Prostate gland (tissue), 2 donors: Measurements from ENCODE around the gene CSPG4. TPM values are rescaled to one million over a fixed set of nuclear protein-coding genes. Genes with fewer than 3 reads are reported as not detected.

Experiments
- DNase-seq: peaks from one replicate; pipeline ENCODE4 v3.0.0-alpha.2; 2019; ENCODE audit warnings: low spot score
- H3K27ac ChIP-seq, 2 donors: fragments of 200-600 bp; sonication (generic); 2 replicates each; pipeline ENCODE4 v1.5.1; 2017 to 2019
- H3K27me3 ChIP-seq: fragments of 200-600 bp; sonication (generic); replicated peaks from 2 replicates; pipeline ENCODE4 v1.5.1; 2019; ENCODE audit not compliant: insufficient read depth
- H3K36me3 ChIP-seq, 2 donors: fragments of 200-600 bp; sonication (generic); 1 replicate in 1 of 2; 2 replicates in 1 of 2; pipeline versions ENCODE4 v1.5.1 to v1.8.1; 2017 to 2019
- H3K4me1 ChIP-seq: fragments of 200-600 bp; sonication (generic); replicated peaks from 2 replicates; pipeline ENCODE4 v1.5.1; 2019
- H3K4me3 ChIP-seq, 2 donors: fragments of 200-600 bp; sonication (generic); 2 replicates each; pipeline ENCODE4 v1.5.1; 2017 to 2019
- H3K9me3 ChIP-seq: fragments of 200-600 bp; sonication (generic); 2 replicates; pipeline ENCODE4 v1.5.1; 2017
- CTCF ChIP-seq, 4 experiments: fragments of 200-600 bp in 2 of 4; fragments of 450-650 bp in 2 of 4; sonication (generic) in 2 of 4; IDR thresholded peaks; 1 replicate in 3 of 4; 2 replicates in 1 of 4; pipeline ENCODE4 v1.5.1; 2016 to 2019; ENCODE audit warnings: antibody characterized with exemption in 4 of 4, mild to moderate bottlenecking in 2 of 4, moderate library complexity in 2 of 4
- POLR2A ChIP-seq: fragments of 450-650 bp; IDR thresholded peaks from one replicate; pipeline ENCODE4 v1.6.1; 2016; ENCODE audit warnings: antibody characterized with exemption, mild to moderate bottlenecking
- POLR2AphosphoS5 ChIP-seq: sonication (generic); formaldehyde crosslinking; IDR thresholded peaks from one replicate; pipeline ENCODE4 v1.6.1; 2017; ENCODE audit warnings: antibody characterized with exemption
- WGBS: methylation state at CpG from one replicate; pipeline ENCODE4 v1.1.5; 2018; 5-methylcytosine and 5-hydroxymethylcytosine counted together
- intact Hi-C: fragments of 100-400 bp; cut with DNase I; formaldehyde crosslinking; loops from one replicate; pipeline ENCODE4 v1.14.2; 2022
- total RNA-seq, 2 donors: library from RNA; depleted of rRNA; stranded (reverse); fragments of >200 nt; gene quantifications; one replicate each; pipeline ENCODE4 v1.1.0, GENCODE V29; 2016

CSPG4 gene
- total RNA-seq, 2 donors from 2014 or later: 14.3 to 29.4 TPM

- 74% methylated on average over 20 of the region's 20 CpGs for WGBS
- no peak for DNase-seq
Observed at GRCh38 chr15:75727031-75727531, 14.4 kb upstream of the CSPG4 start.

GRCh38 chr15:75725719-75726607, 13.3 kb upstream of the CSPG4 start:
- no peak for DNase-seq
- H3K9me3 ChIP-seq: no peaks in the 10 kb centered on the region
- no peak for TF ChIP-seq POLR2A
- no peak for TF ChIP-seq POLR2AphosphoS5
- TF ChIP-seq CTCF (IDR thresholded peaks at IDR 0.05): no peak
- no peak overlapping the region for H3K4me3 ChIP-seq
- no peak overlapping the region for H3K27ac ChIP-seq
- no peaks in the 10 kb centered on the region for H3K36me3 ChIP-seq
- no peaks in the 10 kb centered on the region for H3K27me3 ChIP-seq
- no peaks in the 10 kb centered on the region for H3K4me1 ChIP-seq
- WGBS: 89% methylated on average over 11 of the region's 11 CpGs
- intact Hi-C loops: loop anchor here (5.0 kb wide), 1 partner anchor 76 kb away; no protein-coding TSS in a partner anchor

More at GRCh38 chr15:75727031-75727531, 14.4 kb upstream of the CSPG4 start:
- Histone ChIP-seq H3K27me3 (no peaks in the 10 kb centered on the region), H3K4me3 (no peak overlapping the region), H3K36me3 (no peaks in the 10 kb centered on the region), H3K9me3 (no peaks in the 10 kb centered on the region), H3K27ac (no peak overlapping the region), H3K4me1 (no peaks in the 10 kb centered on the region)
- intact Hi-C loops: loop anchor here (5.0 kb wide), 1 partner anchor 75 kb away; no protein-coding TSS in a partner anchor
- TF ChIP-seq CTCF (IDR thresholded peaks at IDR 0.05) (no peak), POLR2A (no peak), POLR2AphosphoS5 (no peak)

- Histone ChIP-seq H3K27ac (no peak overlapping the region), H3K27me3 (no peaks in the 10 kb centered on the region), H3K4me1 (no peaks in the 10 kb centered on the region), H3K9me3 (no peaks in the 10 kb centered on the region), H3K36me3 (no peaks in the 10 kb centered on the region), H3K4me3 (no peak overlapping the region)
- WGBS: 93% methylated on average over 12 of the region's 15 CpGs
- intact Hi-C loops: loop anchor here (5.0 kb wide), 1 partner anchor 77 kb away; no protein-coding TSS in a partner anchor
- TF ChIP-seq CTCF (IDR thresholded peaks at IDR 0.05): no peak
- TF ChIP-seq POLR2AphosphoS5: no peak
- TF ChIP-seq POLR2A: no peak
- DNase-seq: no peak
Observed at GRCh38 chr15:75725006-75725718, 12.5 kb upstream of the CSPG4 start.

GRCh38 chr15:75723847-75724660, 11.4 kb upstream of the CSPG4 start:
- H3K9me3 ChIP-seq: no peaks in the 10 kb centered on the region
- H3K4me3 ChIP-seq: no peak overlapping the region
- peak; percentile 80 for DNase-seq
- no peaks in the 10 kb centered on the region for H3K4me1 ChIP-seq
- no peaks in the 10 kb centered on the region for H3K36me3 ChIP-seq
- peak; percentile 63 for TF ChIP-seq POLR2AphosphoS5
- TF ChIP-seq CTCF (IDR thresholded peaks at IDR 0.05): no peak
- TF ChIP-seq POLR2A: peak; percentile 11
- 22% methylated on average over 9 of the region's 9 CpGs for WGBS
- no peaks in the 10 kb centered on the region for H3K27me3 ChIP-seq
- no peak overlapping the region for H3K27ac ChIP-seq
- intact Hi-C loops: no loop called here
